IMR-90 (cell line): Measurements from ENCODE around the gene PGGHG. TPM values are rescaled to one million over a fixed set of nuclear protein-coding genes. Genes with fewer than 3 reads are reported as not detected.

Experiments
- ATAC-seq: fragments of 200-7000 bp; cut with Tn5 transposase; 2 replicates; pipeline ENCODE4 v1.9.1; 2020; ENCODE audit warnings: low read depth, mild to moderate bottlenecking, moderate library complexity
- BruUV-seq: library from RNA; stranded (reverse); fragments of 400-500 nt; replicated peaks from 2 replicates; lab custom pipeline; 2021; lab: Mats Ljungman, UMichigan
- CTCF ChIA-PET: fragments of 300-600 bp; formaldehyde crosslinking; extraction: SDS; loops from one replicate; lab custom pipeline; 2021; ENCODE audit warnings: antibody characterized with exemption; lab: Yijun Ruan, JAX
- POLR2A ChIA-PET: fragments of 300-600 bp; sonication (Branson Sonifier 250); formaldehyde crosslinking; loops from one replicate; lab custom pipeline; 2022; ENCODE audit warnings: antibody characterized with exemption; ENCODE audit not compliant: unreplicated experiment; lab: Charles Lee
- DNase-seq: peaks from one replicate; pipeline ENCODE4 v3.0.0; 2013
- H2AFZ ChIP-seq: replicated peaks from 2 replicates; pipeline ENCODE3; 2013; ENCODE audit warnings: low read length, mild to moderate bottlenecking; ENCODE audit not compliant: poor library complexity
- H2AK5ac ChIP-seq: 2 replicates; pipeline ENCODE4 v1.6.1; 2013; ENCODE audit warnings: low read depth, low read length, inconsistent platforms
- H2AK9ac ChIP-seq: replicated peaks from 2 replicates; pipeline ENCODE3; 2013; ENCODE audit warnings: mild to moderate bottlenecking, low read depth, low read length, moderate library complexity; ENCODE audit not compliant: poor library complexity
- H2BK120ac ChIP-seq: 2 replicates; pipeline ENCODE4 v1.6.1; 2013; ENCODE audit warnings: low read depth, low read length, inconsistent platforms
- H2BK15ac ChIP-seq: 3 replicates; pipeline ENCODE4 v1.6.1; 2013; ENCODE audit warnings: low read depth, low read length, inconsistent platforms
- H2BK20ac ChIP-seq: 2 replicates; pipeline ENCODE4 v1.6.1; 2013; ENCODE audit warnings: low read depth, mild to moderate bottlenecking, inconsistent platforms, low read length, moderate library complexity
- H2BK5ac ChIP-seq: 2 replicates; pipeline ENCODE4 v1.6.1; 2013; ENCODE audit warnings: mild to moderate bottlenecking, low read depth, low read length, inconsistent platforms; ENCODE audit not compliant: poor library complexity, severe bottlenecking
- H3K14ac ChIP-seq: replicated peaks from 2 replicates; pipeline ENCODE4 v1.6.1; 2013; ENCODE audit warnings: low read depth, low read length, inconsistent platforms
- H3K18ac ChIP-seq: 2 replicates; pipeline ENCODE4 v1.6.1; 2013; ENCODE audit warnings: low read depth, low read length, control low read depth
- H3K23ac ChIP-seq: 2 replicates; pipeline ENCODE4 v1.6.1; 2013; ENCODE audit warnings: low read depth, low read length, inconsistent platforms
- H3K27ac ChIP-seq: 2 replicates; pipeline ENCODE4 v1.5.1; 2013; ENCODE audit warnings: mild to moderate bottlenecking, control low read depth, low read length; ENCODE audit not compliant: insufficient read depth
- H3K27me3 ChIP-seq: 2 replicates; pipeline ENCODE4 v1.6.1; 2013; ENCODE audit warnings: low read length; ENCODE audit not compliant: control insufficient read depth, insufficient read depth
- H3K36me3 ChIP-seq: 2 replicates; pipeline ENCODE4 v1.6.1; 2013; ENCODE audit warnings: low read length, mixed read lengths; ENCODE audit not compliant: control insufficient read depth, insufficient read depth
- H3K4ac ChIP-seq: 2 replicates; pipeline ENCODE4 v1.6.1; 2013; ENCODE audit warnings: low read depth, low read length, inconsistent platforms
- H3K4me1 ChIP-seq: 2 replicates; pipeline ENCODE4 v1.6.1; 2013; ENCODE audit warnings: low read length, mixed read lengths; ENCODE audit not compliant: control insufficient read depth, insufficient read depth
- H3K4me2 ChIP-seq: 2 replicates; pipeline ENCODE4 v1.6.1; 2013; ENCODE audit warnings: low read depth, mild to moderate bottlenecking, control low read depth, low read length, moderate library complexity
- H3K4me3 ChIP-seq: 2 replicates; pipeline ENCODE4 v1.5.1; 2013; ENCODE audit warnings: low read depth, mild to moderate bottlenecking, control low read depth, low read length, moderate library complexity; ENCODE audit not compliant: insufficient read depth
- H3K56ac ChIP-seq: 2 replicates; pipeline ENCODE4 v1.6.1; 2013; ENCODE audit warnings: low read length, inconsistent platforms; ENCODE audit not compliant: insufficient read depth; ENCODE audit errors: extremely low read depth
- H3K79me1 ChIP-seq, 2 experiments: 2 replicates each; pipeline ENCODE4 v1.6.1; 2013; ENCODE audit warnings: low read length in 2 of 2, inconsistent platforms in 1 of 2, low read depth in 1 of 2
- H3K9ac ChIP-seq: 2 replicates; pipeline ENCODE4 v1.6.1; 2013; ENCODE audit warnings: low read depth, low read length, control low read depth
- H3K9me1 ChIP-seq: 2 replicates; pipeline ENCODE4 v1.6.1; 2013; ENCODE audit warnings: low read length, inconsistent platforms; ENCODE audit not compliant: insufficient read depth
- H3K9me3 ChIP-seq: 2 replicates; pipeline ENCODE4 v1.6.1; 2013; ENCODE audit warnings: low read length; ENCODE audit not compliant: control insufficient read depth, insufficient read depth
- H4K20me1 ChIP-seq: 2 replicates; pipeline ENCODE4 v1.6.1; 2013; ENCODE audit warnings: low read length, inconsistent platforms; ENCODE audit not compliant: insufficient read depth
- H4K5ac ChIP-seq: 2 replicates; pipeline ENCODE4 v1.6.1; 2013; ENCODE audit warnings: mild to moderate bottlenecking, low read depth, low read length, control low read depth
- H4K8ac ChIP-seq, 2 experiments: 2 replicates each; pipeline ENCODE4 v1.6.1; 2013; ENCODE audit warnings: low read depth in 2 of 2, low read length in 2 of 2, control low read depth in 1 of 2, inconsistent platforms in 1 of 2
- H4K91ac ChIP-seq: 2 replicates; pipeline ENCODE4 v1.6.1; 2013; ENCODE audit warnings: low read depth, low read length, inconsistent platforms; ENCODE audit not compliant: insufficient read depth
- CEBPB ChIP-seq: IDR thresholded peaks from 2 replicates; pipeline ENCODE4 v1.6.1; 2012; ENCODE audit warnings: low read depth, low read length, improper control_type of control experiment
- CTCF ChIP-seq: conservative IDR thresholded peaks from 2 replicates; pipeline ENCODE4 v1.5.1; 2012; ENCODE audit warnings: mild to moderate bottlenecking, low read depth, low read length, improper control_type of control experiment
- ELK1 ChIP-seq: fragments of 150-350 bp; IDR thresholded peaks from 2 replicates; pipeline ENCODE4 v1.6.1; 2016; ENCODE audit warnings: low read depth, mild to moderate bottlenecking, low read length, moderate library complexity, borderline replicate concordance
- FOS ChIP-seq: fragments of 150-350 bp; IDR thresholded peaks from 2 replicates; pipeline ENCODE4 v1.6.1; 2016; ENCODE audit warnings: low read depth, low read length
- MXI1 ChIP-seq: IDR thresholded peaks from 2 replicates; pipeline ENCODE4 v1.6.1; 2012; ENCODE audit warnings: low read depth, mild to moderate bottlenecking, low read length, moderate library complexity, borderline replicate concordance
- RCOR1 ChIP-seq: IDR thresholded peaks from 2 replicates; pipeline ENCODE4 v1.6.1; 2012; ENCODE audit warnings: mild to moderate bottlenecking, low read length, improper control_type of control experiment; ENCODE audit not compliant: insufficient replicate concordance
- SMC3 ChIP-seq: fragments of 150-350 bp; IDR thresholded peaks from 2 replicates; pipeline ENCODE4 v1.6.1; 2016; ENCODE audit warnings: low read depth, mild to moderate bottlenecking, antibody characterized with exemption, low read length, moderate library complexity
- USF2 ChIP-seq: fragments of 150-350 bp; IDR thresholded peaks from 2 replicates; pipeline ENCODE4 v1.6.1; 2017; ENCODE audit warnings: mild to moderate bottlenecking, antibody characterized with exemption, low read length, low read depth
- WGBS, 2 experiments: methylation state at CpG; one replicate each; pipeline versions ENCODE4 v1.1.5 to v1.1.7; 2013; ENCODE audit warnings: missing lambda C conversion rate in 2 of 2; ENCODE audit not compliant: insufficient read length in 1 of 2; ENCODE audit errors: extremely low coverage in 2 of 2; 5-methylcytosine and 5-hydroxymethylcytosine counted together
- dilution Hi-C: fragments of 300-500 bp; cut with HindIII; formaldehyde crosslinking; loops from one replicate; pipeline ENCODE4 v1.14.3; 2018; ENCODE audit warnings: low sequenced_read_pairs; ENCODE audit not compliant: unreplicated experiment
- in situ Hi-C: fragments of 300-500 bp; cut with MboI; formaldehyde crosslinking; loops from 3 replicates; pipeline ENCODE4 v1.14.3; 2019; ENCODE audit warnings: low sequenced_read_pairs, inconsistent platforms, mixed read lengths
- intact Hi-C: fragments of 100-400 bp; cut with micrococcal nuclease; formaldehyde crosslinking; loops from 2 replicates; pipeline ENCODE4 v1.10.0; 2022
- polyA plus RNA-seq, 3 experiments: library from polyadenylated mRNA; depleted of rRNA; stranded (reverse); fragments of >200 nt; gene quantifications; 2 replicates each; pipeline ENCODE4 v1.2.3, GENCODE V29; 2012; ENCODE audit warnings: low replicate concordance in 1 of 3
- total RNA-seq: library from RNA; depleted of rRNA; stranded (reverse); fragments of >200 nt; gene quantifications from 2 replicates; pipeline ENCODE4 v1.2.3, GENCODE V29; 2012

PGGHG gene
- total and polyA plus RNA-seq, 2 of the 4 experiments (the other 2 are of a cell fraction), result 1.8 to 17.0 TPM

- Histone ChIP-seq H3K9ac (no peak overlapping the region), H3K4ac (no peak overlapping the region), H3K56ac (no peak overlapping the region), H4K91ac (no peak overlapping the region), H2BK15ac (no peak overlapping the region), H3K4me3 (no peak overlapping the region), H3K18ac (no peak overlapping the region), H2AK5ac (no peak overlapping the region), H3K23ac (no peak overlapping the region), H2AFZ (no peak overlapping the region), H3K9me1 (no peaks in the 10 kb centered on the region), H3K14ac (no peak overlapping the region), H3K9me3 (0 out of 2 replicates have a peak, but pooled peaks cover 2% of the 10 kb centered on the region), H2BK120ac (no peak overlapping the region), H3K27ac (no peak overlapping the region), H3K36me3 (no peaks in the 10 kb centered on the region), H2AK9ac (peak overlapping the region; percentile 11), H3K4me2 (no peak overlapping the region), H4K8ac (no peak overlapping the region), H4K20me1 (no peaks in the 10 kb centered on the region), H2BK5ac (no peak overlapping the region), H3K4me1 (no peaks in the 10 kb centered on the region), H3K27me3 (peaks cover 42% of the 10 kb centered on the region), H2BK20ac (no peak overlapping the region), H3K79me1 (no peaks in the 10 kb centered on the region), H4K5ac (no peak overlapping the region)
- 67% methylated on average over 3 of the region's 18 CpGs; no CpG with 5 or more reads in 1 of the 2 experiments for WGBS, 2 experiments
- CTCF ChIA-PET, result interaction anchor here (0.6 kb wide), 1 partner anchor 70 kb away, joined by 3 read pairs; no protein-coding TSS in a partner anchor
- intact Hi-C loops, result no loop called here
- BruUV-seq, result no TSS peak
- dilution Hi-C loops, result no loop called here
- DNase-seq, result no peak
- ATAC-seq, result no peak
- TF ChIP-seq FOS, result no peak
- no peak for TF ChIP-seq SMC3
- no peak for TF ChIP-seq CEBPB
- TF ChIP-seq USF2, result no peak
- TF ChIP-seq MXI1, result no peak
- TF ChIP-seq CTCF, result no peak
- TF ChIP-seq ELK1, result no peak
- no peak for TF ChIP-seq RCOR1
- in situ Hi-C loops, result no loop called here
- POLR2A ChIA-PET, result no interaction called here
Measured at GRCh38 chr11:270451-271318, 18.2 kb upstream of the PGGHG start.
